OCI-LY1 (cell line): Measurements from ENCODE around the gene HPS5.

Experiments used
- H2AFZ ChIP-seq: fragments of 200-600 bp; sonication (generic), shearing (Covaris generic); 2 replicates; pipeline ENCODE4 v1.6.0; 2014; ENCODE audit warnings: antibody characterized with exemption, mild to moderate bottlenecking, low read length
- H3F3A ChIP-seq: fragments of 200-600 bp; sonication (generic), shearing (Covaris generic); 2 replicates; pipeline ENCODE4 v1.6.0; 2014; ENCODE audit warnings: mild to moderate bottlenecking, antibody characterized with exemption, low read length, moderate library complexity; ENCODE audit not compliant: insufficient read depth
- H3K27ac ChIP-seq: fragments of 200-600 bp; sonication (generic); 2 replicates; pipeline ENCODE4 v1.5.1; 2014; ENCODE audit warnings: low read length, mixed run types, mild to moderate bottlenecking, low read depth; ENCODE audit not compliant: poor library complexity, severe bottlenecking
- H3K27me3 ChIP-seq: fragments of 200-600 bp; sonication (generic); 2 replicates; pipeline ENCODE4 v1.6.0; 2014; ENCODE audit warnings: antibody characterized with exemption, mild to moderate bottlenecking, low read length, moderate library complexity; ENCODE audit not compliant: insufficient read depth
- H3K36me3 ChIP-seq: fragments of 200-600 bp; sonication (generic); 2 replicates; pipeline ENCODE4 v1.6.1; 2014; ENCODE audit warnings: mild to moderate bottlenecking, antibody characterized with exemption, low read length, moderate library complexity, mixed read lengths; ENCODE audit not compliant: insufficient read depth
- H3K4me1 ChIP-seq: fragments of 200-600 bp; sonication (generic); 2 replicates; pipeline ENCODE4 v1.5.1; 2014; ENCODE audit warnings: mild to moderate bottlenecking, low read length, moderate library complexity; ENCODE audit not compliant: insufficient read depth, severe bottlenecking
- H3K4me2 ChIP-seq: fragments of 200-600 bp; sonication (generic), shearing (Covaris generic); 2 replicates; pipeline ENCODE4 v1.6.1; 2014; ENCODE audit warnings: low read length
- H3K4me3 ChIP-seq: fragments of 200-600 bp; sonication (generic); 2 replicates; pipeline ENCODE4 v1.5.1; 2014; ENCODE audit warnings: low read length, low read depth, mild to moderate bottlenecking, mixed read lengths; ENCODE audit not compliant: poor library complexity, severe bottlenecking
- H3K79me2 ChIP-seq: fragments of 200-600 bp; shearing (Covaris generic); 2 replicates; pipeline ENCODE4 v1.6.1; 2016; ENCODE audit warnings: mixed run types, low read length, mixed read lengths; ENCODE audit not compliant: insufficient read depth
- H3K9ac ChIP-seq: fragments of 200-600 bp; sonication (generic), shearing (Covaris generic); 2 replicates; pipeline ENCODE4 v1.6.1; 2014; ENCODE audit warnings: mild to moderate bottlenecking, low read length, mixed read lengths
- H3K9me2 ChIP-seq: fragments of 200-600 bp; sonication (generic), shearing (Covaris generic); 2 replicates; pipeline ENCODE4 v1.6.1; 2014; ENCODE audit warnings: low read depth, mild to moderate bottlenecking, low read length, mixed read lengths
- H3K9me3 ChIP-seq: fragments of 200-600 bp; shearing (Covaris generic); 2 replicates; pipeline ENCODE4 v1.6.1; 2014; ENCODE audit warnings: low read length, mixed read lengths
- H4K20me1 ChIP-seq: fragments of 200-600 bp; sonication (generic), shearing (Covaris generic); 2 replicates; pipeline ENCODE4 v1.6.0; 2016; ENCODE audit warnings: mild to moderate bottlenecking, low read length; ENCODE audit not compliant: insufficient read depth
- EZH2 ChIP-seq: fragments of 200-600 bp; sonication (generic), shearing (Covaris generic); IDR thresholded peaks from 2 replicates; pipeline ENCODE4 v1.8.0; 2017; ENCODE audit warnings: borderline replicate concordance, mixed run types, mild to moderate bottlenecking, antibody characterized with exemption, low read length, moderate library complexity, mixed read lengths
- TF ChIP-seq, protein P1 (sequence below): fragments of 200-600 bp; sonication (generic), shearing (Covaris generic); IDR thresholded peaks from 2 replicates; pipeline ENCODE4 v1.5.1; 2017; ENCODE audit warnings: mild to moderate bottlenecking, antibody characterized with exemption, low read length, moderate library complexity, mixed read lengths

HPS5 gene

DNA sequence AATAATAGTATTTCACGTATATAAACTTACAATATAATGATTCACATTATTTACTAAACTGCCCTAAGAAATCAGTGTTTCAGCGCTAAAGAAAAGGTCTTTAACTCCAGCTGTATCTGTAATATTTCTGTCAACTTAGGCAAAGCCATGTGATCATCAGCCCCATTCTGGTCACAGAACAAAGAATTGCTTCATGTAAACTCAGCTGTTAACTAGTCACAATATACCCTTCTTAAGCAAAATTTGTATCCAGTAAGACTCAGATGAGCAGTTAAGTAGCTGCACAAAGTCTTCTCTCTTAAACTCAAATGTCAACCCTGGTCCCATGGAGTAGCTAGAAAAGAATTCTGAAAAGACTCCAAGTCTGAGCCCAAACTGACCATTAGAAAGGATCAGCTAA is 26.6 kb downstream of the HPS5 start:
- H3K27me3 ChIP-seq, result no peaks in the 10 kb centered on the region
- H3K36me3 ChIP-seq, result peaks cover 95% of the 10 kb centered on the region
- no peak overlapping the region for H3K27ac ChIP-seq
- H3K9me3 ChIP-seq, result no peaks in the 10 kb centered on the region
- no peak overlapping the region for H3K4me3 ChIP-seq
- H3K9ac ChIP-seq, result no peak overlapping the region
- no peaks in the 10 kb centered on the region for H3K4me1 ChIP-seq
- H3F3A ChIP-seq, result no peaks in the 10 kb centered on the region
- H3K4me2 ChIP-seq, result no peak overlapping the region
- TF ChIP-seq EZH2, result no peak
- TF ChIP-seq, protein P1, sequence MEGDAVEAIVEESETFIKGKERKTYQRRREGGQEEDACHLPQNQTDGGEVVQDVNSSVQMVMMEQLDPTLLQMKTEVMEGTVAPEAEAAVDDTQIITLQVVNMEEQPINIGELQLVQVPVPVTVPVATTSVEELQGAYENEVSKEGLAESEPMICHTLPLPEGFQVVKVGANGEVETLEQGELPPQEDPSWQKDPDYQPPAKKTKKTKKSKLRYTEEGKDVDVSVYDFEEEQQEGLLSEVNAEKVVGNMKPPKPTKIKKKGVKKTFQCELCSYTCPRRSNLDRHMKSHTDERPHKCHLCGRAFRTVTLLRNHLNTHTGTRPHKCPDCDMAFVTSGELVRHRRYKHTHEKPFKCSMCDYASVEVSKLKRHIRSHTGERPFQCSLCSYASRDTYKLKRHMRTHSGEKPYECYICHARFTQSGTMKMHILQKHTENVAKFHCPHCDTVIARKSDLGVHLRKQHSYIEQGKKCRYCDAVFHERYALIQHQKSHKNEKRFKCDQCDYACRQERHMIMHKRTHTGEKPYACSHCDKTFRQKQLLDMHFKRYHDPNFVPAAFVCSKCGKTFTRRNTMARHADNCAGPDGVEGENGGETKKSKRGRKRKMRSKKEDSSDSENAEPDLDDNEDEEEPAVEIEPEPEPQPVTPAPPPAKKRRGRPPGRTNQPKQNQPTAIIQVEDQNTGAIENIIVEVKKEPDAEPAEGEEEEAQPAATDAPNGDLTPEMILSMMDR, result no peak
- H4K20me1 ChIP-seq, result no peaks in the 10 kb centered on the region
- no peaks in the 10 kb centered on the region for H3K79me2 ChIP-seq
- H3K9me2 ChIP-seq, result no peaks in the 10 kb centered on the region
- H2AFZ ChIP-seq, result no peak overlapping the region

DNA sequence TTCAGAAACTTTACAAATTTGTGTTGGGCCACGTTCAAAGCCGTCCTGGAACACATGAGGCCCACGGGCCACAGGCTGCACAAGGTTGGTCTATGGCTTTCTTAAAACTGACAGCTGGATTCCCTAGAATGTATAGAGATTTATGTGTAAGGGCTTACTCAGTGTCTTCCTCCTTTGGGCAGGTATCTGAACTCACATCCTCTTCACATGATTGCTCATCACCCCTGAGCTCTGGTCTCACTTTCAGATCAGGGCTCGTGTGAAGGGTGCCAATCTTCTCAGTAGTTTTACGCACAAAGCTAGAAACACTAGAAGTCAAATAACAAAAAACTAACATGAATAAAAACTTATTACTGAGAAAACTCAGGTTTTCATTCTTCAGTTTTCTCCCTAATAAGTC is 27.1 kb downstream of the HPS5 start:
- H3K79me2 ChIP-seq, result no peaks in the 10 kb centered on the region
- TF ChIP-seq EZH2, result no peak
- TF ChIP-seq, protein P1, result no peak

DNA sequence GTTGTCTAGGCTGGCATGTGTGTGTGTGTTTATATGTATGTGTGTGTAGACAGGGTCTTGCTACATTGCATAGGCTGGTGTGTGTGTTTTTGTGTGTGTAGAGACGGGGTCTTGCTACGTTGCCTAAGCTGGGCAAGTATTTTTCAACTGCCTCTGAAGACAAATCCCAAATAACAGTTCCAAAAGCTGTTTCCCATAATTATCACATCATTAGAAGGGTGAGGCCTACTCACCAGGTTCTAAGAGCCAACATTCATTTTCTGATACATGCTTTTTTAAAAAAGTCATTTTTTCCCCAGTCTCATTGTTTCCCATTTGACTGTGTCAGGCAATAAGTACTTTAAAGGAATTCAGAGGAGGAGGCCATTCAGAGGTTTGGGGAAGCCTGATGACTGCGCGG is 33.0 kb downstream of the HPS5 start:
- Histone ChIP-seq H3K4me3 (no peak overlapping the region), H3K9me2 (no peaks in the 10 kb centered on the region), H3K9me3 (no peaks in the 10 kb centered on the region), H3K27ac (no peak overlapping the region), H3K27me3 (no peaks in the 10 kb centered on the region), H3F3A (no peaks in the 10 kb centered on the region), H3K36me3 (peaks cover 96% of the 10 kb centered on the region), H2AFZ (no peak overlapping the region), H4K20me1 (no peaks in the 10 kb centered on the region), H3K9ac (no peak overlapping the region), H3K4me1 (no peaks in the 10 kb centered on the region), H3K79me2 (no peaks in the 10 kb centered on the region), H3K4me2 (no peak overlapping the region)
- no peak for TF ChIP-seq EZH2
- TF ChIP-seq, protein P1, result no peak

More for the DNA sequence above, 27.1 kb downstream of the HPS5 start:
- H2AFZ ChIP-seq, result no peak overlapping the region
- no peak overlapping the region for H3K9ac ChIP-seq
- H3K9me3 ChIP-seq, result no peaks in the 10 kb centered on the region
- no peaks in the 10 kb centered on the region for H4K20me1 ChIP-seq
- H3K4me2 ChIP-seq, result no peak overlapping the region
- H3F3A ChIP-seq, result no peaks in the 10 kb centered on the region
- H3K27ac ChIP-seq, result no peak overlapping the region
- peaks cover 95% of the 10 kb centered on the region for H3K36me3 ChIP-seq
- H3K27me3 ChIP-seq, result no peaks in the 10 kb centered on the region
- no peaks in the 10 kb centered on the region for H3K4me1 ChIP-seq
- H3K4me3 ChIP-seq, result no peak overlapping the region
- no peaks in the 10 kb centered on the region for H3K9me2 ChIP-seq
